Measurements from ENCODE around the gene ALPK3. TPM values are rescaled to one million over a fixed set of nuclear protein-coding genes. Genes with fewer than 3 reads are reported as not detected.
A peak's percentile ranks its signal among the peaks of the same experiment; 100 is the strongest.

The ALPK3 gene
- total RNA-seq, 2 donors from 2014 or later, result 51.0 to 99.0 TPM

- DNase-seq (ENCODE audit: low spot score), result no peak
- H3K9me3 ChIP-seq, result no peaks in the 10 kb centered on the region
- H3K36me3 ChIP-seq, result no peaks in the 10 kb centered on the region
- H3K27ac ChIP-seq, result peak overlapping the region; percentile 88 to 98
- TF ChIP-seq CTCF (IDR thresholded peaks at IDR 0.05), result no peak
- H3K27me3 ChIP-seq, result no peaks in the 10 kb centered on the region
- no peak overlapping the region for H3K4me3 ChIP-seq
- H3K4me1 ChIP-seq, result peaks cover 0 to 67% of the 10 kb centered on the region in 2 donors
These were observed 93.9 kb downstream of the ALPK3 start for GRCh38 chr15:84910928-84911623.

GRCh38 chr15:84911879-84912660, 94.9 kb downstream of the ALPK3 start:
- peaks cover 0 to 67% of the 10 kb centered on the region in 2 donors for H3K4me1 ChIP-seq
- H3K4me3 ChIP-seq, result no peak overlapping the region
- peak overlapping the region; percentile 88 to 98 for H3K27ac ChIP-seq
- no peaks in the 10 kb centered on the region for H3K9me3 ChIP-seq
- no peaks in the 10 kb centered on the region for H3K27me3 ChIP-seq
- TF ChIP-seq CTCF (IDR thresholded peaks at IDR 0.05), result no peak
- peak; percentile 97 for DNase-seq (ENCODE audit: low spot score)
- H3K36me3 ChIP-seq, result no peaks in the 10 kb centered on the region

GRCh38 chr15:84913360-84913723, 96.2 kb downstream of the ALPK3 start:
- TF ChIP-seq CTCF (IDR thresholded peaks at IDR 0.05), result no peak
- Histone ChIP-seq H3K27me3 (no peaks in the 10 kb centered on the region), H3K27ac (peak overlapping the region; percentile 88 to 98), H3K4me1 (peaks cover 0 to 67% of the 10 kb centered on the region in 2 donors), H3K36me3 (no peaks in the 10 kb centered on the region), H3K4me3 (no peak overlapping the region), H3K9me3 (no peaks in the 10 kb centered on the region)
- DNase-seq (ENCODE audit: low spot score), result no peak

- no peak overlapping the region for H3K4me3 ChIP-seq
These were observed 97.2 kb downstream of the ALPK3 start for GRCh38 chr15:84914351-84914750.

GRCh38 chr15:84914909-84915605, 97.9 kb downstream of the ALPK3 start:
- peaks cover 0 to 57% of the 10 kb centered on the region in 2 donors for H3K4me1 ChIP-seq
- H3K9me3 ChIP-seq, result no peaks in the 10 kb centered on the region
- no peak overlapping the region for H3K4me3 ChIP-seq
- peak; percentile 96 for DNase-seq (ENCODE audit: low spot score)
- no peaks in the 10 kb centered on the region for H3K27me3 ChIP-seq
- H3K27ac ChIP-seq, result peak overlapping the region; percentile 88 to 98
- H3K36me3 ChIP-seq, result no peaks in the 10 kb centered on the region
- TF ChIP-seq CTCF (IDR thresholded peaks at IDR 0.05), result no peak

More at GRCh38 chr15:84914351-84914750, 97.2 kb downstream of the ALPK3 start:
- DNase-seq (ENCODE audit: low spot score), result no peak
- H3K4me1 ChIP-seq, result peaks cover 0 to 64% of the 10 kb centered on the region in 2 donors
- H3K27me3 ChIP-seq, result no peaks in the 10 kb centered on the region
- peak overlapping the region; percentile 88 to 98 for H3K27ac ChIP-seq
- TF ChIP-seq CTCF (IDR thresholded peaks at IDR 0.05), result no peak
- no peaks in the 10 kb centered on the region for H3K36me3 ChIP-seq
- no peaks in the 10 kb centered on the region for H3K9me3 ChIP-seq

Data from right atrium auricular region (tissue), 2 donors.